GM06990 (cell line): ENCODE results near the gene EFNA1.
A peak's percentile ranks its signal among the peaks of the same experiment; 100 is the strongest.

Source experiments
- DNase-seq: peaks from one replicate; pipeline ENCODE4 v3.0.0-alpha.2; 2011; ENCODE audit not compliant: insufficient read length; ENCODE audit errors: extremely low read depth
- H3K27me3 ChIP-seq: replicated peaks from 2 replicates; pipeline ENCODE4 v1.6.0; 2011; ENCODE audit warnings: low read length; ENCODE audit not compliant: control insufficient read depth, insufficient read depth
- H3K36me3 ChIP-seq: 2 replicates; pipeline ENCODE4 v1.5.1; 2011; ENCODE audit warnings: low read length; ENCODE audit not compliant: control insufficient read depth, insufficient read depth
- H3K4me3 ChIP-seq: replicated peaks from 2 replicates; pipeline ENCODE4 v1.5.1; 2011; ENCODE audit warnings: low read depth, mild to moderate bottlenecking, control low read depth, low read length
- CTCF ChIP-seq: IDR thresholded peaks from 2 replicates; pipeline ENCODE4 v1.5.1; 2011; ENCODE audit warnings: low read length, control low read depth, mild to moderate bottlenecking, inconsistent platforms; ENCODE audit not compliant: insufficient read depth, poor library complexity, severe bottlenecking

The EFNA1 gene

GRCh38 chr1:155128755-155129473, 1.2 kb downstream of the EFNA1 start:
- Histone ChIP-seq H3K36me3 (no peaks in the 10 kb centered on the region), H3K27me3 (no peaks in the 10 kb centered on the region; the same call in 1 of the 2 replicates), H3K4me3 (peak overlapping the region; percentile 16; the same call in 1 of the 2 replicates)
- no peak for DNase-seq
- no peak for TF ChIP-seq CTCF

DNA sequence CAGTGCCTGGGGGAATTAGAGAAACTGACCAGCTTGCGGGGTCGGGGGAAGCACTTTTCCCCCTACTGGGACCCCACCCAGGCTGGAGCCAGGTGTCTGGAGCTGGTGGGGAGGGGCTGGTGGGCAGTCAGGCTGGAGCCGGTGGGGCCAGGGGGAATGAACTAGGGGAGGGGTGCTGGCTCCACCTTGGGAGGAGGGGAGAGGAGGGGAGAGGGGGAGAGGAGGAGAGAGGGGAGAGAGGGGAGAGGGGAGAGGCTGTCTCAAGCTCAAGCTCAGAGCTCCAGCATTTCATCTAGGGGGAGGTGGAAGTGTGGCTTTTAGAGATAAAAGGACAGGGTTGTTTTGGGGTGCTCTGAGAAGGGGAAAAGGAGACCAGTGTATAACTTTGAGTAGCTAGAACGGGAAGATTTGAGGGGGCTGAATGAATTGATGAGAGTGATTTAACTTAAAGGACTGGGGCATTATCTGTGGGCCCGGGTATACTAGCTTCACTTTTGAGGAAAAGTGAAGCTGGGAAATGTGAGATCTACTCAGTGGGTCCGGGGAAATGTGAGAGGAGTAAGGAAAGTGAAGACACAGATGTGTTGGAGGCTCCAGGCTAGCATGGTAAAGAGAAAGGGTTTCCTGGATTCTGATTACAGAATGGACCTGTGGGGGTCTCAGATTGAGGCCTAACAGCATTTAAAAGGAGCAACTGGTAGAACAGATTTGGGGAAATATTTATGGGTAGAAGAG, 2.8 kb downstream of the EFNA1 start:
- Histone ChIP-seq H3K4me3 (no peak overlapping the region), H3K27me3 (no peaks in the 10 kb centered on the region; the same call in 1 of the 2 replicates), H3K36me3 (no peaks in the 10 kb centered on the region)
- no peak for TF ChIP-seq CTCF
- DNase-seq: no peak

DNA sequence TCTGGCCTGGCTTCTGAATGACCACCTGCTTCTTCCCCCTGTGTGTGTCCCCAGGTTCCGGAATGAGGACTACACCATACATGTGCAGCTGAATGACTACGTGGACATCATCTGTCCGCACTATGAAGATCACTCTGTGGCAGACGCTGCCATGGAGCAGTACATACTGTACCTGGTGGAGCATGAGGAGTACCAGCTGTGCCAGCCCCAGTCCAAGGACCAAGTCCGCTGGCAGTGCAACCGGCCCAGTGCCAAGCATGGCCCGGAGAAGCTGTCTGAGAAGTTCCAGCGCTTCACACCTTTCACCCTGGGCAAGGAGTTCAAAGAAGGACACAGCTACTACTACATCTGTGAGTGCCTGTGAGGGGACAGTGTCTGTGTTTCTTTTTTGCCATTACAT, 3.6 kb downstream of the EFNA1 start:
- TF ChIP-seq CTCF: no peak
- no peak for DNase-seq
- Histone ChIP-seq H3K27me3 (no peaks in the 10 kb centered on the region; the same call in 1 of the 2 replicates), H3K36me3 (no peaks in the 10 kb centered on the region), H3K4me3 (no peak overlapping the region)

GRCh38 chr1:155131856-155132255, 4.2 kb downstream of the EFNA1 start:
- H3K27me3 ChIP-seq: no peaks in the 10 kb centered on the region; the same call in 1 of the 2 replicates
- H3K4me3 ChIP-seq: no peak overlapping the region
- TF ChIP-seq CTCF: no peak
- no peaks in the 10 kb centered on the region for H3K36me3 ChIP-seq
- no peak for DNase-seq

- no peak overlapping the region for H3K4me3 ChIP-seq
- no peaks in the 10 kb centered on the region for H3K27me3 ChIP-seq
- H3K36me3 ChIP-seq: peaks cover 9% of the 10 kb centered on the region
- no peak for TF ChIP-seq CTCF
- no peak for DNase-seq
Observed at GRCh38 chr1:155133799-155134281, 6.2 kb downstream of the EFNA1 start.
